Activated CD8-positive, alpha-beta memory T cell treated with anti-CD3 and anti-CD28 coated beads for 36 hours (primary cell): ENCODE measurements around the gene HCN1. TPM values are rescaled to one million over a fixed set of nuclear protein-coding genes. Genes with fewer than 3 reads are reported as not detected.

Source experiments
- CTCF ChIA-PET: fragments of 350-600 bp; sonication (Branson Sonifier 250); formaldehyde crosslinking; loops from one replicate; lab custom pipeline; 2021; ENCODE audit warnings: antibody characterized with exemption; lab: Charles Lee
- POLR2A ChIA-PET: fragments of 350-600 bp; sonication (Branson Sonifier 250); formaldehyde crosslinking; loops from one replicate; lab custom pipeline; 2021; ENCODE audit warnings: antibody characterized with exemption; lab: Charles Lee
- total RNA-seq, 2 experiments: library from RNA; stranded (reverse); gene quantifications; one replicate each; pipeline ENCODE4 v1.2.3, GENCODE V29; 2021

Gene HCN1
- not detected for total RNA-seq

- CTCF ChIA-PET, result no interaction called here
These were observed at the start of gene HCN1 for GRCh38 chr5:45696206-45696836. HCN1 (minus strand) TSS chr5:45696380.

GRCh38 chr5:45741110-45741509 is 44.9 kb upstream of the HCN1 start:
- CTCF ChIA-PET, result no interaction called here
- POLR2A ChIA-PET, result no interaction called here

More at GRCh38 chr5:45696206-45696836, at the start of gene HCN1:
- POLR2A ChIA-PET, result no interaction called here

GRCh38 chr5:45737153-45737552 is 41.0 kb upstream of the HCN1 start:
- CTCF ChIA-PET, result no interaction called here
- POLR2A ChIA-PET, result no interaction called here

- POLR2A ChIA-PET, result no interaction called here
These were observed 29.4 kb upstream of the HCN1 start for GRCh38 chr5:45725537-45725936.

GRCh38 chr5:45697201-45697600 is 1.0 kb upstream of the HCN1 start:
- POLR2A ChIA-PET, result no interaction called here
- CTCF ChIA-PET, result no interaction called here

More at GRCh38 chr5:45725537-45725936, 29.4 kb upstream of the HCN1 start:
- CTCF ChIA-PET, result no interaction called here

GRCh38 chr5:45695804-45696156 is 400 bp downstream of the HCN1 start:
- CTCF ChIA-PET, result no interaction called here
- POLR2A ChIA-PET, result no interaction called here

GRCh38 chr5:45694971-45695803 is 993 bp downstream of the HCN1 start:
- ChIA-PET CTCF (no interaction called here), POLR2A (no interaction called here)

GRCh38 chr5:45694255-45694814 is 1.8 kb downstream of the HCN1 start:
- ChIA-PET CTCF (no interaction called here), POLR2A (no interaction called here)

GRCh38 chr5:45692481-45692880 is 3.7 kb downstream of the HCN1 start:
- CTCF ChIA-PET, result no interaction called here
- POLR2A ChIA-PET, result no interaction called here

- CTCF ChIA-PET, result no interaction called here
- POLR2A ChIA-PET, result no interaction called here
These were observed 4.5 kb downstream of the HCN1 start for GRCh38 chr5:45691656-45692055.

- POLR2A ChIA-PET, result no interaction called here
- CTCF ChIA-PET, result no interaction called here
These were observed 8.5 kb downstream of the HCN1 start for GRCh38 chr5:45687701-45688100.

- POLR2A ChIA-PET, result no interaction called here
- CTCF ChIA-PET, result no interaction called here
These were observed 9.6 kb downstream of the HCN1 start for GRCh38 chr5:45686620-45687019.

- ChIA-PET CTCF (no interaction called here), POLR2A (no interaction called here)
These were observed 12.1 kb downstream of the HCN1 start for GRCh38 chr5:45684118-45684517.

- POLR2A ChIA-PET, result no interaction called here
- CTCF ChIA-PET, result no interaction called here
These were observed 15.2 kb downstream of the HCN1 start for GRCh38 chr5:45680950-45681349.

GRCh38 chr5:45677524-45677923 is 18.7 kb downstream of the HCN1 start:
- CTCF ChIA-PET, result no interaction called here
- POLR2A ChIA-PET, result no interaction called here

- ChIA-PET CTCF (no interaction called here), POLR2A (no interaction called here)
These were observed 23.9 kb downstream of the HCN1 start for GRCh38 chr5:45672271-45672670.

- ChIA-PET POLR2A (no interaction called here), CTCF (no interaction called here)
These were observed 47.4 kb downstream of the HCN1 start for GRCh38 chr5:45648744-45649143.

GRCh38 chr5:45643056-45643455 is 53.1 kb downstream of the HCN1 start:
- ChIA-PET POLR2A (no interaction called here), CTCF (no interaction called here)

- ChIA-PET CTCF (no interaction called here), POLR2A (no interaction called here)
These were observed 53.8 kb downstream of the HCN1 start for GRCh38 chr5:45642370-45642769.

- CTCF ChIA-PET, result no interaction called here
- POLR2A ChIA-PET, result no interaction called here
These were observed 57.1 kb downstream of the HCN1 start for GRCh38 chr5:45639040-45639439.

- POLR2A ChIA-PET, result no interaction called here
- CTCF ChIA-PET, result no interaction called here
These were observed 69.0 kb downstream of the HCN1 start for GRCh38 chr5:45627076-45627656.
